H54 (cell line): ENCODE results near the gene MANF.
"Not testable (repeated sequence)": the region's sequence is repeated elsewhere in the genome, so short reads cannot be mapped to it uniquely, and the experiment has no call there.

Experiments
- DNase-seq: peaks from one replicate; pipeline ENCODE4 v3.0.0; 2011; ENCODE audit warnings: low spot score, mixed read lengths; ENCODE audit not compliant: insufficient read length
- FAIRE-seq: peaks from 3 replicates; lab custom pipeline; 2011; peaks lifted over from hg19 to GRCh38; lab: Jason Lieb, UNC
- POLR2A ChIP-seq: IDR thresholded peaks from 2 replicates; pipeline ENCODE4 v1.6.1; 2011; ENCODE audit warnings: low read depth, mild to moderate bottlenecking, low read length

MANF gene

DNA sequence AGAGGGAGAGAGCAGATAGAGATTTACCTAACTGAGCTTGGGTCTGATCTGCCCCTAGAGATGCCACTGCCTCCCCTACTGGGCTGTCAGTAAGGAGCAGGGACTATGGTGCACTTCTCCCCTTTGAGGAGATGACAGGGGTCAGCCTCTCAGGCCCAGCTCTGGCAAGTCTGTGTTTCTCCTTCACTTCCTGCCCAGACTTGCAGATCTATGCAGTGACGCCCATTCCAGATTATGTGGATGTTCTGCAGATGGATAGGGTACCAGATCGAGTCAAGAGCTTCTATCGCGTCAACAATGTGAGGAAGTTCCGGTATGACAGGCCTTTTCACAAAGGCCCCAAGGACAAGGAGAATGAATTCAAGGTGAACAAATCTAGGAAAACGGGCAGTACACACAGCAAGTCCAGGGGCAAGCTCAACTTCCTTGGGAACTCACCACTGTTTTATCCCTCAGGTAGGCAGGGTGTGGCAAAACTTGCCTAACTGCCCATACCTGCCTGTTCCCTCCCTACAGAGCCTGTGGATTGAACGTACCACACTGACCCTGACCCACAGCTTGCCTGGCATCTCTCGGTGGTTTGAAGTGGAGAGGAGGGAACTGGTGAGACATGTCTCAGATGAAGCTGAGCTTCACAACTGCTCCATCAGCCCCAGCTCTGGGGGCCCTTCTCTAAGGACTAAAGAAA is 29.1 kb upstream of the MANF start:
- no peak for TF ChIP-seq POLR2A
- FAIRE-seq (no peak), DNase-seq (no peak)

GRCh38 chr3:51357856-51358255 is 27.2 kb upstream of the MANF start:
- DNase-seq, result no peak
- no peak for FAIRE-seq
- no peak for TF ChIP-seq POLR2A

DNA sequence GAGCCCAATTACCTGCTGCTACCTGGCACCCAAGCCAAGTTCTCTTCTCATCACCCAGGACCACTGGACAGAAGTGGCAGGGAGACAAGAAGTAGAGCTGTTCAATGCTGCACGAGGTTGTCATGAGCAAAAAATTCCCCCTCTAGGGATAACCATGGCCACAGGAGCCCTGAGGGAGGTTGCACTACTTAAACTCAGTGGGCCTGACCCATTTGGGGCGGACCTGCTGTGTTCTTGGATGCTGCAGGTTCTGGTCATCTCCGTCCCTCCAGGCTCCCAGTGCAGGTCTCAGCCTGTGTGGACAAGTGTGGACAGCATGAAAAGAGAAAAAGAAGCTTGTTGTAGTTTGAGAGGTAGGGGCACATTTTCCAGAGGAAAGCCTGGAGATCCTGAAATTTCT is 26.1 kb upstream of the MANF start:
- TF ChIP-seq POLR2A, result no peak
- FAIRE-seq (no peak), DNase-seq (no peak)

GRCh38 chr3:51360806-51361205 is 24.3 kb upstream of the MANF start:
- TF ChIP-seq POLR2A, result no peak
- no peak for FAIRE-seq
- DNase-seq, result no peak

DNA sequence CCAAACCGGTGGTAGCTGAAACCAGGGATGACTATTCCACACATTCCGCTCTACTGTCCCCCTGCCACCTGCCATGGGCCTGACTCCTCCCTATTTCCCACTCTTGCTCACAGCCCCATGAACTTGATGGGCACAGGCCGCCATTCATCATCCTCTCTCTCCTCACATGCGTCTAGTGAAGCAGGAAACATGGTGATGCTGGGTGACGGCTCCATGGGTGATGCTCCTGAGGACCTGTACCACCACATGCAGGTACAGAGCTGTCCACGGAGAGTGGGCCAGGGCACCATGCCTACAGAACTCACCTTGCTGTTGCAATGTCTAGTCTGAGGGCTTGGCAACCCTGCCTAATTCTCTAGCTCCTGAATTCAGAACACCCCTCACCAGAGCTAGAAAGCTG is 23.3 kb upstream of the MANF start:
- TF ChIP-seq POLR2A, result no peak
- FAIRE-seq (no peak), DNase-seq (no peak)

GRCh38 chr3:51362476-51362875 is 22.6 kb upstream of the MANF start:
- FAIRE-seq (no peak), DNase-seq (no peak)
- no peak for TF ChIP-seq POLR2A

- DNase-seq, FAIRE-seq: not testable (repeated sequence)
Measured at GRCh38 chr3:51368276-51368675, 16.8 kb upstream of the MANF start.

DNA sequence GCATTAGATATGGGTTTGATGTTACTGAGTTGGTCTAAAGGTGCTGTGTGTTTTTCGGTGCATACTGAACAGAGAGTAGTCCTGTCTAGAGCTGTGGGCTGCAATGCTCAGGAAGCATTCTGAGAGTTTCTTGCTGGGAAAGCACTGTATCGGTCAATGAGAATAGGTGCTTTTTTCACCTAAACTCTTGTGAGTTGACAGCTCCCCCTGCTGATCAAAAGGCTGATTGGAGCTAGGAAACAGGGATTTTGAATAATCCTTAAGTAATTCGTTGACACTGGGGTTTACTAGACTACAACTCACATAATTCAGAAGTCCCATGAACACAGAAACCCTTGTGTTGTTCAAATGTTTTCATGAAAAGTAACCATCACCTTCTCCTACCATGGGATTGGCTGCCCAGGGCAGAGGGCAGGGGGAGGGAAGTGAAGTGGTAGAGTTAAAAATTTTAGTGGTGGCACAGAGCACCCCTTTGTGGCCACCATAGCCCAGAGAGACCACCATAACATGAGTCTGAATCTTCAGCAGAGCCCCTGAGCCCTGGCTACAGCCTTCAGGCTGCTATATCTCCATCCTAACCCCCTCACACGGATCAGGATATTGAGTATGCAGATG is 13.0 kb upstream of the MANF start:
- DNase-seq (peak; percentile 51), FAIRE-seq (no peak)
- TF ChIP-seq POLR2A, result no peak

GRCh38 chr3:51373658-51374421 is 11.3 kb upstream of the MANF start:
- no peak for DNase-seq
- FAIRE-seq, result no peak
- no peak for TF ChIP-seq POLR2A

DNA sequence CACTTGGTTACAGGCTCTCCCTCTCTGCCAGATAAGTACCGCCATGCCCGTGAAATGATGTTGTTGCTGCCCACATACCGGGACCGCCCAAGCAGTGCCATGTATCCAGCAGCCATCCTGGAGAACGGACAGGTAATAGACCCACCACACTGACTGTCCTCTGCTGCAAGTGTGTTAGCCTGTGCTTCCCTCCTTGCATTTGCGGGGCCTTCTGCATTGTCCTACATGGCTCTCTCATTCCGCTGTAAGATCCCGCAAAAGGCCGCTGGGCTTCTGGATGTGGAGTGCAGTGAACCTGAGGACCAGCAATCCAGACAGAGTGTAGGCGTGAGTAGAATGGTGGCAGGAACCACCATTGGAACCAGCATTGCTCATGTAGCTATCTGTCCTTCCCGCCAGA is 10.6 kb upstream of the MANF start:
- FAIRE-seq (no peak), DNase-seq (no peak)
- no peak for TF ChIP-seq POLR2A

DNA sequence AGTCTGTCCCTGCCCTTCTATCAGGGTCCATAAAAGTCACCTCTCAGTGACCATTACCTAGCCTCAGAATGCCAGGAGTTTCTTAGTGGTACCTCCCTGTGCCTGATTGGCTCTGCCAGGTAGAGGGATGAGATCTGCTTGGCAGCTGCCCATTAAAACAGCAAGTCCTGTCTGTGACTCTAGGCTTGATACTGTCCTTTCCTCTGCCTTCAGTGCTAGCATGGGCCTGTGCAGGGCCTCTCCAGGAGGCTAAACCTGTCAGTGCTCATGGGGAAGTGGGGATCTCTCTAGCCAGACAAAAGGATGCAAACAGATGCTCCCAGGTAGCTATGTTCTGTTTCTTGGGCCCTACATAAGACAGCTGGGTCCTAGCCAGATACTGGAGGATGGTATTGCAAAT is 10.0 kb upstream of the MANF start:
- DNase-seq (no peak), FAIRE-seq (no peak)

GRCh38 chr3:51375571-51375970 is 9.5 kb upstream of the MANF start:
- no peak for FAIRE-seq
- TF ChIP-seq POLR2A, result no peak
- no peak for DNase-seq

More for the DNA sequence above, 10.0 kb upstream of the MANF start:
- no peak for TF ChIP-seq POLR2A

DNA sequence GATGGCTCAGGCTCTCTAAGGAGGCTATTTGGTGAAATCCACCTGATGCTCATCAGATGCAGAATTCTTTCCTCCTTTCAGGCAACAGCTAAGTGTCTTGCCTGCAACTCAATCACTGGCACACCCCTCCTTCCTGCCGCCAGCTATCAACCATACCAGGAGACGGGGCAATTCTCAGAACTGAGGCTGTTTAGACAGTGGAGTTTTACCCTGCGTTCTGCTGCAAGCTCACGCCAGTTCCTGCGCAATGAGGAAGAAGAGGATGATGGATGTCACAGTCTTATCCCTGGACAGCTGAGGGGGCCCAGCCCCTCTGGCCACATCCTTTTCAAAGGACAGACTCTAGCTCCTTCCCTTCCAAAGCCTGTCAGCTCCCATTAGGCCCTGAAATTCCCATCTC is 7.0 kb upstream of the MANF start:
- FAIRE-seq (no peak), DNase-seq (no peak)
- TF ChIP-seq POLR2A, result no peak

DNA sequence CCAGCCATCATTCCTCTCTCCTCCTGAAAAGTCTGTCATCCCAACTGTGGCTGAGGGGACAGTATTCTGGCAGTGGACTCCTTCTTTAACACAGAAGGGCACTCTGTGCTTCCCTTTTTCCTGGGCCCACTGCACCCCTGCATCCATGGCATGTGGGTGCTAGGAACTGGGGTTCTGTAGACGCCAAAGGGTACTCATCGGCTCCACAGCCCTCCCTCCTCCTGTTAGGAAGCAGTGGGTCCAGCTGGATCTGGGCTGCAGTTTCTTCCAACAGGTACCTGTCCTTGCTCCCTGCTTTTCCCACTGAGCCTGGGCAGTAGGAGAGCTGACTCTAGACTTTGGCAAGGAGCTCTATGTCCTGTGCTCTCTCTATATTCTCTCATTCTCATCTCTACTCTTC is 6.4 kb upstream of the MANF start:
- no peak for DNase-seq
- TF ChIP-seq POLR2A, result no peak
- no peak for FAIRE-seq

GRCh38 chr3:51379301-51379700 is 5.8 kb upstream of the MANF start:
- no peak for TF ChIP-seq POLR2A
- no peak for FAIRE-seq
- DNase-seq, result no peak
